Loucy (cell line): ENCODE measurements around the gene ARL6IP4.

ENCODE experiments used
- CTCF ChIP-seq: fragments of 200-600 bp; sonication (generic); conservative IDR thresholded peaks from 2 replicates; pipeline ENCODE4 v1.5.1; 2014; ENCODE audit warnings: mild to moderate bottlenecking, antibody characterized with exemption, low read length
- EZH2phosphoT487 ChIP-seq: fragments of 200-600 bp; IDR thresholded peaks from 2 replicates; pipeline ENCODE4 v1.6.1; 2018; ENCODE audit warnings: antibody characterized with exemption, mild to moderate bottlenecking, moderate library complexity, borderline replicate concordance

GRCh38 chr12:122982963-122983788 lies 2.7 kb downstream of the ARL6IP4 start:
- no peak for TF ChIP-seq CTCF
- no peak for TF ChIP-seq EZH2phosphoT487
